NCI-H146 treated with DMSO at 0.1 percent for 48 hours (cell line): ENCODE measurements around the gene COL16A1.

ENCODE experiments used
- DNase-seq: peaks from one replicate; lab custom pipeline; 2025; ENCODE audit not compliant: unreplicated experiment; lab: John Stamatoyannopoulos, UW

COL16A1 gene

DNA sequence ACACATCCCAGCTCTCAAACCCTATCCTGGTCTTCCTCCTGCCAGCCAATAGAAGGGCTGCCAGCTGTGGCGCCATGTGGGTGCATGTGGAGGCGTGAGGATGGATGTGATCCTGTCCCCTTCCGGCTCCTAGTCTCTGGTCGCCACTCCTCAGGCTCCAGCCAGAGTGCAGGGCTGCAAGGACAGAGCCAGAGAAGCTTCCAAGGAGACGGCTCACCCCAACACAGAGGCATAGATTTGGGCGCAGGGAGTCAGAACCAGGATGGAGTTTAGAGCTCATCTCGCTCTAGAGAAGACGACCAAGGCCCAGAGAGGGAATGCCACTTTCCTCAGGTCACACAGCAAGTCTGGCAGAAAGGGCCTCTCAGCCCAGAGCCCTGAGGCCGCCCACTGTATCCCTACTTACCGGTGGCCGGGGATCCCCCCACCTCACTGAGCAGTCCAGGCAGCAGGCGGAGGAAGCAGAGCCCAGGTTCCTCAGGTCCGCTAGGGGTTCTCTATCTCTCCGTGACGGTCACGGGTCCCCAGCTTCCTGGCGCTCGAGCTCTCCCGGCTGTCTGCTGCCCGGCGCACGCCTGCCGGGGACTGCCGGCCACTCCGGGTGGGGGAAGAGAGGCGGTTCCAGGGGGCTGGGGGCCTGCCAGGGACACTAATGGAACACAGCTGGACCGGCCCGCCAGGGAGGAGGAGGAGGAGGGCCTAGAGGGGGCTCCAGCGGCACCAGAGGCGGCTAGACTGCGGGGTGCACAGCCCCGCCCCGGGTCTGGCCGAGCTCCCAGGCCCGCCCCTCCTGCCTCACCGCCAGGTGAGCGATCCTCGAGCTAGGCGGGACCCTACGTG lies at the start of gene COL16A1:
Gene COL16A1 (minus strand): TSS at position 587 of the 840 bp plus-strand sequence. CDS start 1,824 bp downstream, outside the sequence.
- DNase-seq: no peak

DNA sequence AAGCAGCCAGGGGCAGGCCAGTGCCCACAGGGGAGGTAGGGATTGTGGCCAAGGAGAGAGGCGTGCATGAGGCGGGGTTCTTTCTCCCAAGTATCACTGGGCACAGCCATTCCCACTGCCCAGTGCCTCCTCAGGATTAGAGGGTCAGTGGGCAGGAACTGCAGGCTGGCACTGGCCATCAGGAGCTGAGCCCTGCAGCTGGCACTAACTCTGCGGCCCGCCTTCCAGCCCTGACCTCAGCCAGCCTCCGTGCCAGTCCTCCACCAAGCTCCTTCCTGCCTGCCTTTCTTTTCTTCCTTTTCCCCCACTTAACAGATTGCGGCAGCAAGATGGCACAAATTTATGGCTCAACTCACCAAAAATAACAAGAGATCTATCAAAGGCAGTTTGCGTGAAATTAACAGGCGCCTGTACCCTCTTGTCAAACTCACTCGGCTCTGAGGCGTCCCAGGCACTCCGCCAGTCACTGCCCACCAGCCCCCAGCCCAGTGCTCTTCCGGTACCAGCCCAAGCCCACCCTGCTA lies 49.2 kb upstream of the COL16A1 start:
- DNase-seq: no peak

DNA sequence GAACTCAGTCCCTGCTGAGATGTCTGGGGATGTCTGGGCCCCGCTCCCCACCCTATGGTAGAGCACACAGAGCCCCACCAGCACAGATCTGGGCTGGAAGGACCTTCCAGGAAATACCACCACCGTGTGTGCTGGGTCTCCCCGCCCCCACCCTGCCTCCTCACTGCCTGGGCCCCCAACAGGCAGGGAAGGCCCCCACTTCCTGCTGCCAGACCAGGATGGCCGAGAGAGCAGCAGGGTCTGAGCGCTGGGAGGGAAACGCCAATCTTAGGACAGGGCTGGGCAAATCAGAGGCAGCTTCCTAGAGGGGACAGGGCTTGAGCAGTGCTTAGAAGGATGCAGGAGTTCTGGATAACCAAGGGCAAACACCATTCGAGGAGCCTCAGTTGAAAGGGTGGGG lies 48.4 kb upstream of the COL16A1 start:
- DNase-seq: no peak

DNA sequence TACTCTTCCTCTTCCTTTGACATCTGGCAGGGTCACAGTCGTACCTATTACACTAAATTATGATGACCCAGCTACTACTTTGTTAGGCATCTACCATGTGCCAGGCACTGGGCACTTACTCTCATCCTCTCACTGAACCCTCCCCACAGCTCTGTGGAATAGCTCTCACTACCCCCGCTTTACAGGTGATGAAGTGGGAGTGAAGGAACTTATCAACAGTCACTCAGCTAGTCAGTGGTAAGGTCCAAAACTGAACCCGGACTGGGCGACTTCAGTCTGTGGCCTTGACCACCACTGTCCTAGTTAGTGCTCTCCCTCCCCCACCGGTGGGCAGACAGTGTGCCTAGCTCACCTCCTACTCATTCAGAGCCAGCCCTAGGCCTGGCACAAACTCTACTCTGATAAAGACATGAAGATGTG lies 48.0 kb upstream of the COL16A1 start:
- no peak for DNase-seq

DNA sequence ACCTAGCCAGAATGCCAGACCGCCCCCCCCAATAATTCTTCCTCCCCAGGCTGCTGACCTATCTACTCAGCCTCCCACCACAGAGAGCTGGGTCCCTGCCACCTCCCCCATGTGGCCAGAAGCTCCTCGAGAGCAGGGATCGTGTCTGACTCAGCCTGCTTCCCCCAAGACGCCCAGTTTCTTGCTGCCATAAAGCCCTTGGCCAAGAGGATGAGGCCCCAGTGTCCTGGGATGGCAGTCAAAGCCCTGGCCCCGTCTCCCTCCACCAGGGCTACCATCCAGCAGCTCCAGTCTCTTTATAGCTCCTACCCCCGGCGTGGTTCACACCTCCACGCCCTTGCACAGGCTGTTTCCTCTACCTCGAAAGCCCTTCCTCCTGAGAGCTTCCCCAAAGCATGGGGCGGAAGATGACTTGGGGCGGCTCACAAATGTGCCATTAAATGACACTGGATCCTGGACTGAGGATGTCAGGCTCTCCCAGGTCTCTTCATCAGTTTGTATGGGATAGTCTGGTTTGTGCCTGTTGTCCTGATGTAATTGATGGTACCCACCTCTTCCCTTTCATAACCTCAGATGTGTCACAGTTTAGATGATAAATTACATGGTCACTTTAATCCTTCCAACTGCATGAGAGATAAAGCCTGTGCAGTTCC lies 47.2 kb upstream of the COL16A1 start:
- DNase-seq: no peak

DNA sequence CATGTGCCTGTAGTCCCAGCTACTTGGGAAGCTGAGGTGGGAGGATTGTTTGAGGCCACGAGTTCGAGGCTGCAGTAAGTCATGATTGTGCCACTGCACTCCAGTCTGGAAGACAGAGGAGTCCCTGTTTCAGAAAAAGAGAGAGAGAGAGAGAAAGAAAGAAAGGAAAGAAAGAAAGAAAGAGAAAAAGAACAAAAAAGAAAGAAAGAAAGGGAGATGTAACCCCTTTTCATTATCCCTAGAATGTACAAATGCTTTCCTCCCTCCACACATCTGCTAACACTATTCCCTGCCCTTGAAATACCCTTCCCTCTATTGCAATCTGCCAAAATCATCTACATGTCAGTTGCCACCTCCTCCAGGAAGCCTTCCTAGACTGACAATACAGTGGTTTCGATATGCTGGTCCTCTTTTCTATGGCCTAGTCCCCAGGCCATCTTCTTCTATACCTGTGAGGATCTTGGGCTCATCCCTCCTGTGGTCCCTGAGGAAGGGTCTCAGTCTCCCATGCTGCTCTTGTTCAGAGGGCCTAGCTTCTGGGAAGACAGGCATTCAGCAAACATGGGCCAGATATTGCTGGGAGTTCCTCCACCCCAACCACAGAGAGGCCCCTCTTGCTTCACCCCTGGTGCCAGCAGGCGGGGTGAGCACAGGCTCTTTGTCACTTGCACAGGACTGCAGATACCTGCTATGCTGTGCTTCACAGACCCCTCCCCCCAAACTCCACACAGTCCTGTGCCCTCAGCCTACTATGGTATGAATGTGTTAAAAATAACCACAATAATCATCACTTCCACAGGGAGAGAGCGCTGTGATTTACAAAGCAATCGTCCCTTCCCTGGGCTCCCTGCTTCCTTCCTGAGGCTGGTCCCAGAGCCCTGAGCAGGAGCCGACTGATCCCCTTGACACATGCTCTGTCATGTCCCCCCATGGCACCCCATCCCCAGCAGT lies 46.2 kb upstream of the COL16A1 start:
- DNase-seq: no peak

DNA sequence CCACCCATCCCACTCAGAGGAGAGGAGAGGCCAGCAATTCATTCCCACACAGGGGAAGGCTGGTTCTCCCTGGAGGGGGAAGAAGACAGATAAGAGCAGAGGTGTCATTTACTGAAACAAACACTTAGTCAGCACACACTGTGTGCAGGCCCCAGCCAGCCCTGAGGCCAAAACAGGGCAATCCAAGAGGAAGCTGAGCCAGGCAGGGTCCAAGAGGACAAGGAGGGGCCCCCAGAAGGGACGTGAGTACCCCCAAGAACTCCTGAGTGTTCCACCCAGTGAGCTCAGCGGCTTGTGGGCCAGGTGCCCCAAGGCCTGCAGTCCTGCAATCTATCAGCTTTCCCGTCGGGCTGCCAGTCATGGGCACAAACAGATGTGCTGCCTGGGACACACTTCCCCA lies 44.5 kb upstream of the COL16A1 start:
- DNase-seq: no peak

DNA sequence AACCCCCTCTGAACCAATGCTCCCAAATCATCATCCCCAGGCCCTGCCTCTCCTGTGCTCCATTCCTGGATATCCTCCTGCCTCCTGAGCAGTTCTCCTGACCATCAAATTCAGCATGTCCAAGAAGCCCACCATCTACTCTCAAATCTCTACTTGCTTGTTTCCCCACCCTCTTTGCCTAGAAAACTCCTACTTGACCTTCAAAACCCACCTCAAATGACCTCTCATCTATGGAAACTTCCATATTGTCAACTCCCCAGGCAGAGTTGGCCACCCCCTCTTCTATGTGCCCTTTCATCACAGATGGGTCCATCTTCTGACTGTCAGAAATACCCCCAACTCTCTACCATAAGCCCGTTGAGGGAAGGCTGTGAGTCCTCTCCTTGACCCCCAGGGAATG lies 43.5 kb upstream of the COL16A1 start:
- DNase-seq: no peak

DNA sequence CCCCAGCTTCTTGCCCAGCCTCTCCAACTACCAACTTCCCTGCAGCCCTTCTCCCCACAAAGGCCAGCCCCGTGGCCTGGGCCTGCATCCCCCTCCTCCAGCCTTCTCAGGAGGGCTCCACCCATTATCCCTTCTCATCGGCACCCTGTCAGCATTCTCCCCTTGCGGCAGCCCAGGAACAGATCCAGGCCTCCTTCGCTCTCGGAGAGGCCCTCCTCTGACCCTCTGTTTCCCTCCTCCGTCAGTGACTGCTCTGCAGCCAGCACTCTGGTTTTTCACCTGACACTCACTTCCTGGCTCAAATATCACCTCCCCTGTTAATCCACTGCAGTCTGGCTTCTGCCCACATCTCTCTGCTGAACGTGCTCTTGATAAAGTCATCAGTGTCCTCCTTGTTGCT lies 42.9 kb upstream of the COL16A1 start:
- no peak for DNase-seq

DNA sequence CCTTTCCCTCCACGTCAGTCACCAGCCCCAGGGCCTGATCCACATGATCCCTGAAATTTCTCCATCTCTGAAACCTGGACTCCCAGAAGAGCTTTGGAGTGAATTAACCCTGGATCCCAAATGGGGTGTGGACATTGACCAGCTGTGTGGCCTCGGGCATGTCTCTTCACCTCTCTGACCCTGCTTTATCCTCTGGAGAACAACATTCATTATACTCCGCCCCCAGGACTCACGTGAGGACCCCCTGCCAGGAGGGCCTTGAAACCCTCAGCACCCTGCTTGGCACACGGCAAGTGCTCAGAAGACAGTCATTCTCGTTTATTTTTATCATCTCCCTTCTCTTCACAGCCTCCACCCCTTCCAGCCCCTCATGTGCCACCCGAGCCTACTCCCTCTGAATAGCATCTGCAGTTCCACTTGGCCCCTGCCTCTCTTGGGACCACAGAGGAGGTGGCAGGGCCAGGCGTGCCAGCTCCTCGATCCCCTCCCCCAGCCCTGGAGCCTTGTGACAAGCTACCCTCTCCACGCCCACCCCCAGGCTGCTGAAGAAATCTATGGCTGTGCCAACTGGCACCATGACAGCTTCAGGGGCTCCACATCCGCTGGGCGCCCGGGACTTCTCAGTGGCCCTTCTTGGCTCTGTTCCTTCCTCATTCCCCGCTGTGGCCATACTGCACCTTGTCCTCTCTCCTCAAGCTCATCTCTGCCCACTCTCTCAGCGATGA lies 42.3 kb upstream of the COL16A1 start:
- no peak for DNase-seq

DNA sequence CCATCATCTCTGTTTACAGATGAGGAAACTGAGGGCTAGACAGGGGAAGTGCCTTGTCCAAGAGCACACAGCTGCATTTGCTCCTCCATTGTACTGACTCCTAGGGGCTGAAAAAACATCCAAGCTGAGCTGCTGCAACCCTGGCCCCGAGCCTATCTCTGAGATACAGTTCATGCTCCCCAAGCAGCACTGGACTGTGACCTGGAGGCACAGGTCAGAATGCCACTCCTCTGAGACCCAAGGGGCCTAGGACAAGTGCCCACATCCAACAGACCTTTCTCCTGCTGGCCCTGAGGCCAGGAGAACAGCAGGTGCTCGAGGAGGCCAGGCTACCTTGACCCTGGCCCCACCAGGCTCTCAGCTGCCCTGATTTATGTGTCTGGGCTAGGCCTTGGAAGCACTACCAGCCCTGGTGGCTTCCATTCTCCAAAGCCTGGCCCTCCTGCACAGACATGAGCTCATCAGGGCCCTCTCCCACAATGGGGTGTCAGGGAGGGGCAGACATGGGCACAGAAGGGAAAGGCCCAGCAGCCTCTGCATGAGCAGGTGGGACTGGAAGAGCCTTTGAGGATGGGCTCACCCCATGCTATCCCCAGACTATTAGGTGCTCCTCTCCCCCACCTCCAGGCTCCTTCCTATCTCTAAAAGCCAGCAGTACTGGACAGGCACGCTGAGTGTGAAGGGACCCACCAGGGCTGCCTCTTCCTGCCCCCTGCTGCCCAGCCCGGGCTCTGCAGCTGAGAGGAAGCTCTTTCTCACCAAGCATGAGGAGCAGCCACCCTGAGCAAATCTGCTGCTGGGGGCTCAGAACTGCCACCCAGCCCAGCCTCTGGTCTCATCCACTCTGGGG lies 41.5 kb upstream of the COL16A1 start:
- no peak for DNase-seq

DNA sequence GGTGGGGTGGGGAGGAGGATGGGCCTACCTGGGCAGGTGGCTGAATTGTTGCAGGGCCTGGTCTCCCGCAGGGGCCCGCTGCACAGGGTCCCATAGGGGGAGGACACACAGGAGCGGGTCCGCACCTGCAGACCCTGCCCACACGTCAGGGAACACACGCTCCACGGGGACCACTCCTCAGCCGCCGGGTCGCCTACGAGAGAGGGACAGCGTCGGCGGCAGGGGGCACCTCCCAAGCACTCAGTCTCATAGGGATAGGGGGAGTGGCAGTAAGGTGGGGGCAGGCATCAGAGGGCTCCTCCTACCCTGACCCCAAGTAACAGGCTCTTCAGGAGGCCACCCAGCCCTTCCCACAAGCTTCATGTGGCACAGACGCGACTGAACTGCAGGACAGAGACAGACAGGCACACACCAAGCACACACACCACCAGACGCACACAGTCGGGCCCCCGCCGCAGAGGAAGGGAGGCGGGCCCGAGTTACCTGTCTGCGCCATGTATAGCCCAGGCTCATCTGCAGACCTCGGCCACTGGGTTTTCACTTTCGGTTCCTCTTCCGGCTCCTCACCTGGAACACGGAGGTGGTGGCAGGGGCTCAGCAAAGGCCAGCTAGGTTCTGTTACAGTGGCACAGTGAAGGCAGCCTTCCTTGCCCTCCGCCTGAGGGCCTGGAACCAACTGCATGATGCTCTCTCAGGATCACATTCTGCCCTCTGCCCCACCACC lies 40.5 kb upstream of the COL16A1 start:
- DNase-seq: no peak

DNA sequence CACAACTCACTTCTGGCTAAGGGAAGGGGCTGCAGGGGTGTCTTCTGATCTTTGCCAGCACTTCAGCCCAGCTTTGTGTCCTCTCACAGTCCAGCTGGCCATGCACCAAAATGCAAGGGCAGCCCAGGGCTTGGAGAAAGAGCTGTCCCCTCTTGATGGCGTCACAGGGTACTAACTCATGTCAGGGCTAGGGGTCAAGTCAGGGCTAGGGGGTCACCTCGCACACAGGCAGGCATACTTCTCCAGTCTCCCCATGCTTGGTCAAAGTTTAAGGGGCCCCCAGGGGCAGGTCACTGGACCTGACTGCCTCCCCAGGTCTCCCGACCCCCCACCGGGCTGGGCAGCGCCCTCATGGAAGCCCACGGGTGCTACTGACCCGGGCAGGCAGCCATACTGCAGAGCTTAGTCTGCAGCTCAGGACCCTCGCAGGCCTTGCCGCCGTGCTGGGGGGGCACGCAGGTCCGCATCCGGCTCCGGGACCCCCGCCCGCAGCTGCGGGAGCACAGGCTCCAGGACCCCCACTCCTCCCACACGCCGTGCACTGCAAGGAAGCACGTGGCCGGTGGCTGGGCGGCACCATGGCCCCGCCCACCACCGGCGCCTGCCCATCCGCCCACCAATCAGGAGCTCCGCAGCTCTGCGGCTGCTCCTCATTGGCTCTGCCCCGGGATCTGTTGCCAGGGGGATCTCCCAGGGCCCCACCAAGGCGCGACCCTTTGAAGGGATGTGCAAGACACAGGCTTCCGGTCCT lies 38.8 kb upstream of the COL16A1 start:
- DNase-seq: no peak

DNA sequence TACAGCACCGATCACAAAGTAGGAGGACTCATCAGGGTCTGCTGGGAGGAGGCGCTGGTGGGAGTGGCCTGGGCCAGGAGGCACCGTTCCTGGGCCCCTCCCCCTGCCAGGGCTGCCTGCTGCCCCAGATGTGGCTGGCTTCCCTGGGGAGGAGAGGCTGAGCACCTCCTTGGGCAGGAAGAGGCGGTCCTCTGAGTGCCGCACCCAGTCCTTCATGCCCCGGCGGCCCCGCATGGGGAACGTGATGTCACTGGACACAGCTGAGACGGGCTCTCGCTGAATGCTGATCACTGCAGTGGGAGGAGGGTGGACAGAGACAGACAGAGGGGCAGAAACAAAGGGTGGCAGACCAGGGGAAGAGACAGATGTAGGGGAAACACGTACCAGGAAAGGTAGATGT lies 35.5 kb upstream of the COL16A1 start:
- no peak for DNase-seq

DNA sequence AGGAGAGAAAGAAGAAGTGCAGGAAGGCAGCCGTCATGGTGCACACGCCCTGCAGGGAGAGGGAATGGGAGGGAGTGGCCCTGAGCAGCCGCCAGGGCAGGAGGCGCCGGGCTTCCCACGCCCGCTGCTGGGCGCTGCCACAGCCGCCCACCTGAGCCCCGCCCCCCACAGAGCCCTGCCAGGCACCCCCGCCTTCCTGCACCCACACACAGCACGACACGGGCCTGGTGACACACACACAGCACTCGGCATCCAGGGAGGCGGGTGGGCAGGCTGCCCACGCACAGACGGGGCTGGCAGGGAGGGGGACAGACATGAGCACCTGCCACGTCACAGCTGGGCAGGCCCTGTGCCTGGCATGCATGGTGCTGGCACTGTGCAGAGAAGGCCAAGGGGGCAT lies 32.9 kb upstream of the COL16A1 start:
- DNase-seq: no peak

DNA sequence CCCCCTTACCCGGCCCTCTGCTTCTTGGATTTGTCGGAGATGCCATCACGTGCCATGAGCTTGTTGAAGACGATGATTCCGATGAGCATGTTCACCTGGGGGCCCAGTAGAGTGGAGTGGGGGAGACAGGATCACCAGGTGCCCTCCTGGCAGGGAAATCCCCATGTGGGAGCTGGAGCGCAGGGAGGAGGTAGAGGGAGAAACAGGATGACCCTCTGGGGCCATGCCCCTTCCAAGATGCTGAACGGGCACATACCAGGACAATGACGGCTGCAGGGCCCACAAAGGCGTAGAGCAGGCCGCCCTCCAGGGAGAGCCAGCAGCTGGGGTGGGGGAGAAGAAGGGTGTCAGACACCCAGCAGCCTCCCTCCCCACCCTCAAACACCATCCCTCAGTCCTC lies 31.8 kb upstream of the COL16A1 start:
- DNase-seq: no peak

DNA sequence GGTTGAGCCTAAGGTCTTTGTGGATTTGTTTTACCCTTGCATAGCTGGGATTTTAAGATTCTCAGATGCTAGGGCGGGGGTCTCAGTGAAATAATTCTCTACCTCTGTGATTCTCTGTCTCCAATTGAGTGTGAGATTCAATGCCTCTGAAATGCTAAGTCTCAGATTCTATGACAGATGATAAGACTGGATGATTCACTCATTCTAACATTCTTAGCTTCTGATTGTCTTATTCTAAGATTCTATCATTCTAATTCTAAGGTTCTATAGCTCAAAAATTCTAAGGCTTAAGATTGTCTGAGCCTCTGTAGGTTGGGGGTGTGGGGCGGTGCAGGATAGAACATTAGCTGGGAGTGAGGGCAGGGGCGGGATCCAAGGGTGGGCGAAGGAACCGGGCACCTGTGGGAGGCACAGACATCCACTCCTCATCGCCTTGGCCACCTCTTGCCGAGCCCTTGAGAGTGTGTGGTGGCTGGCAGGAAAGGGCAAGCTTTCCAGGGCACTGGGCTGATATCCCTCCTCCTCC lies 30.8 kb upstream of the COL16A1 start:
- DNase-seq: no peak
